Tibial artery (tissue), 4 donors: ENCODE results near the gene CLEC1B.
"Not testable (repeated sequence)": the region's sequence is repeated elsewhere in the genome, so short reads cannot be mapped to it uniquely, and the experiment has no call there.

Experiments used
- DNase-seq, 2 donors: peaks; one replicate each; pipeline ENCODE4 v3.0.0-alpha.2; 2019
- H3K27ac ChIP-seq, 2 donors: fragments of 200-600 bp; sonication (generic) in 1 of 2; 1 replicate in 1 of 2; 2 replicates in 1 of 2; pipeline ENCODE4 v1.5.1; 2018 to 2019; ENCODE audit warnings: mild to moderate bottlenecking in 1 of 2
- H3K27me3 ChIP-seq, 2 donors: fragments of 200-600 bp; sonication (generic) in 1 of 2; one replicate each; pipeline versions ENCODE4 v1.5.1 to v1.6.0; 2016 to 2019
- H3K36me3 ChIP-seq, 3 donors: fragments of 200-600 bp; sonication (generic) in 2 of 3; one replicate each; pipeline ENCODE4 v1.5.1; 2016 to 2019; ENCODE audit warnings: mild to moderate bottlenecking in 2 of 3
- H3K4me1 ChIP-seq, 4 donors: fragments of 200-600 bp; sonication (generic) in 2 of 4; 1 replicate in 3 of 4; 2 replicates in 1 of 4; pipeline ENCODE4 v1.5.1; 2016 to 2019
- H3K4me3 ChIP-seq, 2 donors: fragments of 200-600 bp; sonication (generic) in 1 of 2; 1 replicate in 1 of 2; 2 replicates in 1 of 2; pipeline ENCODE4 v1.5.1; 2018 to 2019; ENCODE audit warnings: mild to moderate bottlenecking in 2 of 2
- H3K9me3 ChIP-seq, 3 donors: fragments of 200-600 bp; sonication (generic) in 1 of 3; one replicate each; pipeline ENCODE4 v1.5.1; 2016 to 2019
- intact Hi-C: fragments of 100-400 bp; cut with DNase I; formaldehyde crosslinking; loops from one replicate; pipeline ENCODE4 v1.15.0; 2023; ENCODE audit warnings: low total_unique reads
- TF ChIP-seq, protein P1 (sequence below), 2 experiments: fragments of 200-600 bp in 1 of 2; fragments of 450-650 bp in 1 of 2; IDR thresholded peaks; one replicate each; pipeline ENCODE4 v1.5.1; 2017 to 2019; ENCODE audit warnings: antibody characterized with exemption in 2 of 2, mild to moderate bottlenecking in 1 of 2, moderate library complexity in 1 of 2

The CLEC1B gene

GRCh38 chr12:9975614-9976013, 23.3 kb downstream of the CLEC1B start:
- no peaks in the 10 kb centered on the region for H3K36me3 ChIP-seq
- H3K27me3 ChIP-seq = no peaks in the 10 kb centered on the region
- TF ChIP-seq, protein P1, sequence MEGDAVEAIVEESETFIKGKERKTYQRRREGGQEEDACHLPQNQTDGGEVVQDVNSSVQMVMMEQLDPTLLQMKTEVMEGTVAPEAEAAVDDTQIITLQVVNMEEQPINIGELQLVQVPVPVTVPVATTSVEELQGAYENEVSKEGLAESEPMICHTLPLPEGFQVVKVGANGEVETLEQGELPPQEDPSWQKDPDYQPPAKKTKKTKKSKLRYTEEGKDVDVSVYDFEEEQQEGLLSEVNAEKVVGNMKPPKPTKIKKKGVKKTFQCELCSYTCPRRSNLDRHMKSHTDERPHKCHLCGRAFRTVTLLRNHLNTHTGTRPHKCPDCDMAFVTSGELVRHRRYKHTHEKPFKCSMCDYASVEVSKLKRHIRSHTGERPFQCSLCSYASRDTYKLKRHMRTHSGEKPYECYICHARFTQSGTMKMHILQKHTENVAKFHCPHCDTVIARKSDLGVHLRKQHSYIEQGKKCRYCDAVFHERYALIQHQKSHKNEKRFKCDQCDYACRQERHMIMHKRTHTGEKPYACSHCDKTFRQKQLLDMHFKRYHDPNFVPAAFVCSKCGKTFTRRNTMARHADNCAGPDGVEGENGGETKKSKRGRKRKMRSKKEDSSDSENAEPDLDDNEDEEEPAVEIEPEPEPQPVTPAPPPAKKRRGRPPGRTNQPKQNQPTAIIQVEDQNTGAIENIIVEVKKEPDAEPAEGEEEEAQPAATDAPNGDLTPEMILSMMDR (IDR thresholded peaks at IDR 0.05) = no peak
- H3K9me3 ChIP-seq = no peaks in the 10 kb centered on the region
- H3K27ac ChIP-seq = no peak overlapping the region
- no peak for DNase-seq
- H3K4me3 ChIP-seq = no peak overlapping the region
- intact Hi-C loops = no loop called here
- H3K4me1 ChIP-seq = no peaks in the 10 kb centered on the region

GRCh38 chr12:9974731-9975130, 24.2 kb downstream of the CLEC1B start:
- DNase-seq, H3K9me3 ChIP-seq, intact Hi-C loops, H3K4me1 ChIP-seq, H3K27ac ChIP-seq, H3K36me3 ChIP-seq, H3K4me3 ChIP-seq, H3K27me3 ChIP-seq: not testable (repeated sequence)

DNA sequence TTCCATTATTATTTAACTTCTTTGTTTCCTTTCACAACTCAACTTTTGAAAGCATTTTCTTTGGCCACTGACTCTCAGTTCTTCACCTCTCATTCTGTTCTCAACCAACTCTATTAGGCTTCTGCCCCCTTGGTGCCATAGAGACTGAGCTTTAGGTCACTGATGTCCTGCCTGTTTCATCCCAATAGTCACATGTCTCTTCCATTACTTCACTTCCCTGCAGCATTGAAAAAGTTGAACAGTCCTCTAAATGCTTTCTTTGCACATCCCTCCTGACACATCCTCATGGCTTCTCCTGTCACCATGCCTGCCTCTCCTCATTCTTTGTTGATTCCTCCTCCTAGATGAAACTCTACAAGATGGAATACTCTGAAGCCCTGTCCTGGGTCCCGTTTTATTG, 25.0 kb downstream of the CLEC1B start:
- Histone ChIP-seq H3K36me3 (no peaks in the 10 kb centered on the region), H3K9me3 (no peaks in the 10 kb centered on the region), H3K27ac (no peak overlapping the region), H3K4me1 (no peaks in the 10 kb centered on the region), H3K4me3 (no peak overlapping the region), H3K27me3 (no peaks in the 10 kb centered on the region)
- TF ChIP-seq, protein P1 (IDR thresholded peaks at IDR 0.05) = no peak
- intact Hi-C loops = no loop called here
- no peak for DNase-seq

GRCh38 chr12:9971181-9971580, 27.7 kb downstream of the CLEC1B start, which contains the start of gene CLEC12A:
CLEC12A (plus strand) TSS chr12:9971409; CDS start chr12:9971597, 188 bp downstream.
- TF ChIP-seq, protein P1 (IDR thresholded peaks at IDR 0.05) = no peak
- Histone ChIP-seq H3K27me3 (no peaks in the 10 kb centered on the region), H3K36me3 (no peaks in the 10 kb centered on the region), H3K4me3 (no peak within 1 kb of the TSS), H3K27ac (no peak within 1 kb of the TSS), H3K9me3 (no peaks in the 10 kb centered on the region), H3K4me1 (no peaks in the 10 kb centered on the region)
- DNase-seq = no peak
- intact Hi-C loops = no loop called here

DNA sequence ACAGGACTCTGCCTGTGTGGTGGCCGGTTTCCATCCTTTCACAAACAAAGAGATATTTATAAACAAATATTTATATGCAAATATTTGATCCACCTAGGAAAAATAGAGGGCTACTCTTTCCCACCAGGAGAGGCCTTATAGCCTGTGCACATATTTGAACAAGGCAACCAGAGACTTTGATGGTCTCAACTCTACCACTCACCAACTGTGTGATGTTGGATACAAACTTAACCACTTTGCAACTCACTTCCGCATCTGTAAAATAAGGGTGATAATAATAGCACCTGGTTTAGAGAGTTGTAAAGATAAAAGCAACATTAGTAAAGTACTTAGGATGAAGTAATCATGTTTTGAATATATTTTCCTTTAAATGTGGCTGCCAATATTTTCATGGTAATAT, 29.2 kb downstream of the CLEC1B start:
- H3K36me3 ChIP-seq = no peaks in the 10 kb centered on the region
- no peak overlapping the region for H3K4me3 ChIP-seq
- no peak overlapping the region for H3K27ac ChIP-seq
- DNase-seq = no peak
- no peaks in the 10 kb centered on the region for H3K27me3 ChIP-seq
- H3K4me1 ChIP-seq = no peaks in the 10 kb centered on the region
- TF ChIP-seq, protein P1 (IDR thresholded peaks at IDR 0.05) = no peak
- intact Hi-C loops = no loop called here
- H3K9me3 ChIP-seq = no peaks in the 10 kb centered on the region

DNA sequence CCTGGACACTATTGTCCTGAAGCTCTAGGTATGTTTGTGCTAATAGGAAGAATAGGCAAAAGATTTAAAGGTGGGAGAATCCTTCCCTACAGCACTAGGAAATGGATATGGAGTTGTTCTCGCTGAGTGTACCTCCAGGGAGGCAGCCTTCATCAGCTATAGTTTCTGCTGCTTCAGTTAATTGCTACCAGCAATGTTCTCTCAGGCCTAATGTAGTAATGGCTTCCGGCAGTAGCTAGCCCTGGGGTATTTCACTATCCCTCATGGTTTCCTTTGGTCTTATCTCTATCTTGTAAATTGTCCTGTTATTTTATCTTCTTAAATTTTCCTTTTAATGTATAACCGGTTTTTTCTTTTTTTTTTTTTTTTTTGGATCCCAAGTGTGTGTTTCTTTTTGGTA, 37.0 kb downstream of the CLEC1B start:
- Histone ChIP-seq H3K27me3 (no peaks in the 10 kb centered on the region), H3K4me1 (no peaks in the 10 kb centered on the region), H3K4me3 (no peak overlapping the region), H3K27ac (no peak overlapping the region), H3K9me3 (no peaks in the 10 kb centered on the region), H3K36me3 (no peaks in the 10 kb centered on the region)
- TF ChIP-seq, protein P1 (IDR thresholded peaks at IDR 0.05) = no peak
- no peak for DNase-seq
- intact Hi-C loops = no loop called here
